ENCODE results near the gene CCDC85B. TPM values are rescaled to one million over a fixed set of nuclear protein-coding genes. Genes with fewer than 3 reads are reported as not detected.

The CCDC85B gene
- total RNA-seq, 1 experiment from 2014 or later: 26.6 TPM

GRCh38 chr11:65850217-65851082 lies 40.0 kb upstream of the CCDC85B start:
- TF ChIP-seq CTCF (IDR thresholded peaks at IDR 0.05; ENCODE audit: unreplicated experiment): no peak
- no peak overlapping the region for H3K4me3 Mint-ChIP-seq (ENCODE audit: low read depth, unreplicated experiment)
- no peaks in the 10 kb centered on the region for H3K27me3 Mint-ChIP-seq (ENCODE audit: unreplicated experiment)
- BruUV-seq (replicated peaks): no TSS peak
- CTCF ChIA-PET: interaction anchor here (2.3 kb wide), 1 partner anchor 9 kb away, joined by 6 read pairs; the partner anchor contains the start of gene MUS81
- H3K27ac Mint-ChIP-seq (ENCODE audit: unreplicated experiment): no peak overlapping the region
- H3K36me3 Mint-ChIP-seq (ENCODE audit: insufficient read depth, unreplicated experiment): peaks cover 80% of the 10 kb centered on the region
- intact Hi-C loops (cut with micrococcal nuclease; ENCODE audit: unreplicated experiment): no loop called here
- peaks cover 20% of the 10 kb centered on the region for H3K4me1 Mint-ChIP-seq (ENCODE audit: low read depth, unreplicated experiment)
- H3K9me3 Mint-ChIP-seq (ENCODE audit: low read depth, unreplicated experiment): no peaks in the 10 kb centered on the region
- no peak for DNase-seq

- DNase-seq: no peak
- no peaks in the 10 kb centered on the region for H3K9me3 Mint-ChIP-seq (ENCODE audit: low read depth, unreplicated experiment)
- CTCF ChIA-PET: interaction anchor here (0.7 kb wide), 1 partner anchor 71 kb away, joined by 3 read pairs; no protein-coding TSS in a partner anchor
- peak; percentile 27 for TF ChIP-seq CTCF (IDR thresholded peaks at IDR 0.05; ENCODE audit: unreplicated experiment)
- peaks cover 84% of the 10 kb centered on the region for H3K36me3 Mint-ChIP-seq (ENCODE audit: insufficient read depth, unreplicated experiment)
- no peaks in the 10 kb centered on the region for H3K27me3 Mint-ChIP-seq (ENCODE audit: unreplicated experiment)
- no TSS peak for BruUV-seq (replicated peaks)
- intact Hi-C loops (cut with micrococcal nuclease; ENCODE audit: unreplicated experiment): no loop called here
- no peak overlapping the region for H3K4me3 Mint-ChIP-seq (ENCODE audit: low read depth, unreplicated experiment)
- H3K4me1 Mint-ChIP-seq (ENCODE audit: low read depth, unreplicated experiment): peaks cover 23% of the 10 kb centered on the region
- no peak overlapping the region for H3K27ac Mint-ChIP-seq (ENCODE audit: unreplicated experiment)
These were observed 39.3 kb upstream of the CCDC85B start for GRCh38 chr11:65851083-65851579.

GRCh38 chr11:65851811-65852507 lies 38.5 kb upstream of the CCDC85B start:
- Mint-ChIP-seq H3K36me3 (ENCODE audit: insufficient read depth, unreplicated experiment) (peaks cover 88% of the 10 kb centered on the region), H3K27me3 (ENCODE audit: unreplicated experiment) (no peaks in the 10 kb centered on the region), H3K27ac (ENCODE audit: unreplicated experiment) (peak overlapping the region; percentile 79), H3K4me1 (ENCODE audit: low read depth, unreplicated experiment) (peaks cover 31% of the 10 kb centered on the region), H3K9me3 (ENCODE audit: low read depth, unreplicated experiment) (no peaks in the 10 kb centered on the region), H3K4me3 (ENCODE audit: low read depth, unreplicated experiment) (no peak overlapping the region)
- intact Hi-C loops (cut with micrococcal nuclease; ENCODE audit: unreplicated experiment): no loop called here
- no TSS peak for BruUV-seq (replicated peaks)
- no peak for DNase-seq
- CTCF ChIA-PET: interaction anchor here (0.6 to 0.7 kb wide), 2 partner anchors 47 to 72 kb away, joined by 3 to 4 read pairs; no protein-coding TSS in a partner anchor
- TF ChIP-seq CTCF (IDR thresholded peaks at IDR 0.05; ENCODE audit: unreplicated experiment): no peak

GRCh38 chr11:65852508-65853245 lies 37.8 kb upstream of the CCDC85B start:
- DNase-seq: no peak
- no peak for TF ChIP-seq CTCF (IDR thresholded peaks at IDR 0.05; ENCODE audit: unreplicated experiment)
- Mint-ChIP-seq H3K27ac (ENCODE audit: unreplicated experiment) (peak overlapping the region; percentile 79), H3K4me1 (ENCODE audit: low read depth, unreplicated experiment) (peaks cover 31% of the 10 kb centered on the region), H3K27me3 (ENCODE audit: unreplicated experiment) (no peaks in the 10 kb centered on the region), H3K9me3 (ENCODE audit: low read depth, unreplicated experiment) (no peaks in the 10 kb centered on the region), H3K4me3 (ENCODE audit: low read depth, unreplicated experiment) (no peak overlapping the region), H3K36me3 (ENCODE audit: insufficient read depth, unreplicated experiment) (peaks cover 93% of the 10 kb centered on the region)
- intact Hi-C loops (cut with micrococcal nuclease; ENCODE audit: unreplicated experiment): no loop called here
- CTCF ChIA-PET: interaction anchor here (0.6 to 1.0 kb wide), 3 partner anchors 38 to 714 kb away, joined by 3 to 4 read pairs (median 3); partner anchors contain the start of gene CCDC85B
- no TSS peak for BruUV-seq (replicated peaks)

All from Calu3 (cell line).